ENCODE results near the gene PIP5K1B.

DNA sequence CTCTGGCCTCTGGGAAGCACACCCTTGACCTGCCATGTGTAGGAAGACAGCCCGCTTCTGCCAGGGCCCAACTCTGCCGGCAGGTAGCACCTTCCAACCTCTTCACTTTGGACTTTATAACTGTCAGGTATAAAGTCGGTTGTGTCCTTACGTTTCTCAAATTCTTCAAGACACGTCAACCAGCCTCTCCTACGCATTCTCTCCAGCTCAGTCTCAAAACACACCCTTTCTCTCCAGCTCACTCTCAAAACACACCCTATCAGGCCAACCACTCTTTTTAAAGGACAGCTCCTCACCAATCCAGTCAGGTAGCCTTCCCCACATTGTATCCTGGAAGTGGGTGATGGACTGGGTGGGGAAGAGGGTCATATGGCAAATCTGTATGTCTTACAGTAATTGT, 344.1 kb downstream of the PIP5K1B start:
- TF ChIP-seq, protein P1, sequence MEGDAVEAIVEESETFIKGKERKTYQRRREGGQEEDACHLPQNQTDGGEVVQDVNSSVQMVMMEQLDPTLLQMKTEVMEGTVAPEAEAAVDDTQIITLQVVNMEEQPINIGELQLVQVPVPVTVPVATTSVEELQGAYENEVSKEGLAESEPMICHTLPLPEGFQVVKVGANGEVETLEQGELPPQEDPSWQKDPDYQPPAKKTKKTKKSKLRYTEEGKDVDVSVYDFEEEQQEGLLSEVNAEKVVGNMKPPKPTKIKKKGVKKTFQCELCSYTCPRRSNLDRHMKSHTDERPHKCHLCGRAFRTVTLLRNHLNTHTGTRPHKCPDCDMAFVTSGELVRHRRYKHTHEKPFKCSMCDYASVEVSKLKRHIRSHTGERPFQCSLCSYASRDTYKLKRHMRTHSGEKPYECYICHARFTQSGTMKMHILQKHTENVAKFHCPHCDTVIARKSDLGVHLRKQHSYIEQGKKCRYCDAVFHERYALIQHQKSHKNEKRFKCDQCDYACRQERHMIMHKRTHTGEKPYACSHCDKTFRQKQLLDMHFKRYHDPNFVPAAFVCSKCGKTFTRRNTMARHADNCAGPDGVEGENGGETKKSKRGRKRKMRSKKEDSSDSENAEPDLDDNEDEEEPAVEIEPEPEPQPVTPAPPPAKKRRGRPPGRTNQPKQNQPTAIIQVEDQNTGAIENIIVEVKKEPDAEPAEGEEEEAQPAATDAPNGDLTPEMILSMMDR (IDR thresholded peaks at IDR 0.05; ENCODE audit: low read depth, low read length, poor library complexity, severe bottlenecking): no peak
- TF ChIP-seq EZH2phosphoT487 (IDR thresholded peaks at IDR 0.05; ENCODE audit: borderline replicate concordance, low read length): no peak
